Panc1 (cell line): ENCODE data around the gene STK39. TPM values are rescaled to one million over a fixed set of nuclear protein-coding genes. Genes with fewer than 3 reads are reported as not detected.

Experiments
- ATAC-seq: fragments of 200-7000 bp; cut with Tn5 transposase; 2 replicates; pipeline ENCODE4 v1.9.1; 2020; ENCODE audit warnings: mild to moderate bottlenecking, moderate library complexity
- BruUV-seq: library from RNA; stranded (reverse); fragments of 400-500 nt; replicated peaks from 2 replicates; lab custom pipeline; 2021; lab: Mats Ljungman, UMichigan
- CTCF ChIA-PET: fragments of 300-600 bp; sonication (Branson Sonifier 250); formaldehyde crosslinking; loops from one replicate; lab custom pipeline; 2022; ENCODE audit warnings: antibody characterized with exemption; lab: Charles Lee
- POLR2A ChIA-PET: fragments of 300-600 bp; sonication (Branson Sonifier 250); formaldehyde crosslinking; loops from one replicate; lab custom pipeline; 2022; ENCODE audit warnings: antibody characterized with exemption; lab: Charles Lee
- DNase-seq: peaks from one replicate; pipeline ENCODE4 v3.0.0-alpha.2; 2010; ENCODE audit warnings: low read depth, low spot score
- H3K27ac ChIP-seq: 2 replicates; pipeline ENCODE4 v1.5.1; 2011; ENCODE audit warnings: mild to moderate bottlenecking, low read length, inconsistent platforms
- H3K27me3 ChIP-seq: fragments of 200-500 bp; sonication (Bioruptor generic); 2 replicates; pipeline ENCODE4 v1.6.0; 2014; ENCODE audit warnings: low read length, inconsistent platforms; ENCODE audit not compliant: control insufficient read depth, insufficient read depth
- H3K36me3 ChIP-seq: fragments of 200-500 bp; sonication (Bioruptor generic); 2 replicates; pipeline ENCODE4 v1.5.1; 2014; ENCODE audit warnings: inconsistent platforms, mild to moderate bottlenecking, low read length, moderate library complexity; ENCODE audit not compliant: control insufficient read depth, insufficient read depth
- H3K4me1 ChIP-seq: 2 replicates; pipeline ENCODE4 v1.5.1; 2011; ENCODE audit warnings: inconsistent platforms, mild to moderate bottlenecking, low read length, moderate library complexity; ENCODE audit not compliant: control insufficient read depth, insufficient read depth
- H3K4me3 ChIP-seq, 2 experiments: 2 replicates each; pipeline ENCODE4 v1.5.1; 2011 to 2012; ENCODE audit warnings: low read depth in 2 of 2, low read length in 2 of 2, mild to moderate bottlenecking in 2 of 2, inconsistent platforms in 1 of 2, moderate library complexity in 1 of 2
- H3K9me3 ChIP-seq: fragments of 200-500 bp; sonication (Bioruptor generic); 2 replicates; pipeline ENCODE4 v1.5.1; 2014; ENCODE audit warnings: low read depth, mild to moderate bottlenecking, inconsistent platforms, low read length, moderate library complexity; ENCODE audit not compliant: control insufficient read depth, insufficient read depth
- POLR2AphosphoS5 ChIP-seq: IDR thresholded peaks from 2 replicates; pipeline ENCODE4 v1.6.1; 2012; ENCODE audit warnings: mild to moderate bottlenecking, low read depth, low read length, moderate library complexity
- REST ChIP-seq, 2 experiments: IDR thresholded peaks; 2 replicates each; pipeline ENCODE4 v1.6.1; 2011 to 2012; ENCODE audit warnings: low read depth in 2 of 2, control low read depth in 1 of 2, low read length in 1 of 2, mild to moderate bottlenecking in 1 of 2, moderate library complexity in 1 of 2; ENCODE audit not compliant: insufficient read depth in 1 of 2
- SIN3A ChIP-seq: IDR thresholded peaks from 2 replicates; pipeline ENCODE4 v1.6.1; 2012; ENCODE audit warnings: low read depth, mild to moderate bottlenecking, low read length, moderate library complexity, borderline replicate concordance; ENCODE audit not compliant: insufficient read depth
- TCF7L2 ChIP-seq: IDR thresholded peaks from 2 replicates; pipeline ENCODE4 v1.6.1; 2011; ENCODE audit warnings: mild to moderate bottlenecking, low read depth, low read length, inconsistent platforms
- in situ Hi-C: cut with HindIII; loops from 2 replicates; pipeline ENCODE4 v1.10.0; 2016; ENCODE audit warnings: low sequenced_read_pairs, low pct_unique_long_range_greater_than_20kb
- intact Hi-C: fragments of 100-400 bp; cut with micrococcal nuclease; formaldehyde crosslinking; loops from one replicate; pipeline ENCODE4 v1.10.0; 2022; ENCODE audit not compliant: unreplicated experiment
- total RNA-seq: library from RNA; stranded (reverse); gene quantifications from one replicate; pipeline ENCODE4 v1.2.1, GENCODE V29; 2021; ENCODE audit not compliant: unreplicated experiment
- TF ChIP-seq, protein P1 (sequence below): fragments of 450-650 bp; IDR thresholded peaks from 2 replicates; pipeline ENCODE4 v1.5.1; 2017; ENCODE audit warnings: mild to moderate bottlenecking

STK39 gene
- total RNA-seq, 1 experiment from 2014 or later: 14.0 TPM

DNA sequence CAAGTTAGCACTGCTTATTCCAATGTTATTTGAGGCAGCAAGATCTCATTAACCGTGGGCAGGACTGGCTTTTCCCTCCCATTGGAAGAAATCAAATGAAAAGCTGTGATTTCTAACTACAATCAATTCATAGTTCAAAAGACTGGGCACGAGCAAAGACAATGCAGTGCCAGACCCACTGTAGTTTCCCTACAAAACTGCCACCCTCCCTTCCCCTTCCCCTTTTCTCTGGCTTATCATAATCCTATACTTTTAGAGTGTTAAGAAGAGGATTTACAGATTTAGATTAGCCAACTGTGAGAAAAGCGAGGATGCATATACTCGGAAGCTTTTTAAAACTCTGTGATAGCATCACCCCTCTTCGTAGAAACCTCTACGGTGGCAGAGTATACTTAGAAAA, 260.4 kb downstream of the STK39 start:
- POLR2A ChIA-PET: no interaction called here
- CTCF ChIA-PET: no interaction called here
- intact Hi-C loops (no loop called here), in situ Hi-C loops (no loop called here)
- no peak for DNase-seq
- no peaks in the 10 kb centered on the region for H3K36me3 ChIP-seq
- no peak overlapping the region for H3K4me3 ChIP-seq
- TF ChIP-seq SIN3A: no peak
- no peak for TF ChIP-seq TCF7L2
- TF ChIP-seq, protein P1, sequence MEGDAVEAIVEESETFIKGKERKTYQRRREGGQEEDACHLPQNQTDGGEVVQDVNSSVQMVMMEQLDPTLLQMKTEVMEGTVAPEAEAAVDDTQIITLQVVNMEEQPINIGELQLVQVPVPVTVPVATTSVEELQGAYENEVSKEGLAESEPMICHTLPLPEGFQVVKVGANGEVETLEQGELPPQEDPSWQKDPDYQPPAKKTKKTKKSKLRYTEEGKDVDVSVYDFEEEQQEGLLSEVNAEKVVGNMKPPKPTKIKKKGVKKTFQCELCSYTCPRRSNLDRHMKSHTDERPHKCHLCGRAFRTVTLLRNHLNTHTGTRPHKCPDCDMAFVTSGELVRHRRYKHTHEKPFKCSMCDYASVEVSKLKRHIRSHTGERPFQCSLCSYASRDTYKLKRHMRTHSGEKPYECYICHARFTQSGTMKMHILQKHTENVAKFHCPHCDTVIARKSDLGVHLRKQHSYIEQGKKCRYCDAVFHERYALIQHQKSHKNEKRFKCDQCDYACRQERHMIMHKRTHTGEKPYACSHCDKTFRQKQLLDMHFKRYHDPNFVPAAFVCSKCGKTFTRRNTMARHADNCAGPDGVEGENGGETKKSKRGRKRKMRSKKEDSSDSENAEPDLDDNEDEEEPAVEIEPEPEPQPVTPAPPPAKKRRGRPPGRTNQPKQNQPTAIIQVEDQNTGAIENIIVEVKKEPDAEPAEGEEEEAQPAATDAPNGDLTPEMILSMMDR: no peak
- TF ChIP-seq REST (IDR thresholded peaks at IDR 0.05; ENCODE audit: insufficient read depth in 1 of 2, low read depth in 2 of 2, low read length in 1 of 2): no peak
- no peak for TF ChIP-seq POLR2AphosphoS5
- H3K9me3 ChIP-seq: no peaks in the 10 kb centered on the region
- H3K27ac ChIP-seq: no peak overlapping the region
- no TSS peak for BruUV-seq
- H3K27me3 ChIP-seq: no peaks in the 10 kb centered on the region
- H3K4me1 ChIP-seq: no peaks in the 10 kb centered on the region
- no peak for ATAC-seq

DNA sequence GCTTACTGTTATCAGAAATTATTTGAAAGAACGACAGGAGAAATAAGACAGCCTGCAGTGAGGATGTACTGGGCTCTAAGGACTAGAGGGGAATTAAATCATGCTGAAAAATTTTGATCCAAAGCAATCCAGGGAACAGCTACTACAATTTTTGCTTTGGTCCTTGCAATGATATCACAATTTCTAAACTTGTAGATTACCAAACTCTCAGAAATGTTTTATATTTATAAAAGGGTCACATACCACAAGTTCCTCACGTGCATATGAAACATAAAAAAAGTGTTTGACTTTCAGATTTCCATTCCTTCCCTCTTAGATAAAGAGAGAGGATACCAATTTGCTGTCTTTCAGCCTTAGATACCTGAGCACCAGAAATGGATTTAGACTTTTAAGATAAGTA, 261.2 kb downstream of the STK39 start:
- no peak for TF ChIP-seq TCF7L2
- no peak for TF ChIP-seq SIN3A
- TF ChIP-seq REST (IDR thresholded peaks at IDR 0.05; ENCODE audit: insufficient read depth in 1 of 2, low read depth in 2 of 2, low read length in 1 of 2): no peak
- no peak for TF ChIP-seq POLR2AphosphoS5
- TF ChIP-seq, protein P1: no peak
- ATAC-seq: no peak
- Histone ChIP-seq H3K36me3 (no peaks in the 10 kb centered on the region), H3K27me3 (no peaks in the 10 kb centered on the region), H3K4me1 (no peaks in the 10 kb centered on the region), H3K9me3 (no peaks in the 10 kb centered on the region), H3K4me3 (no peak overlapping the region), H3K27ac (no peak overlapping the region)
- POLR2A ChIA-PET: no interaction called here
- in situ Hi-C loops: no loop called here
- intact Hi-C loops: no loop called here
- BruUV-seq: no TSS peak
- no peak for DNase-seq
- CTCF ChIA-PET: no interaction called here
